IMR-90 (cell line): Measurements from ENCODE around the gene BEX2. TPM values are rescaled to one million over a fixed set of nuclear protein-coding genes. Genes with fewer than 3 reads are reported as not detected.

Experiments
- ATAC-seq: fragments of 200-7000 bp; cut with Tn5 transposase; 2 replicates; pipeline ENCODE4 v1.9.1; 2020; ENCODE audit warnings: low read depth, mild to moderate bottlenecking, moderate library complexity
- BruUV-seq: library from RNA; stranded (reverse); fragments of 400-500 nt; replicated peaks from 2 replicates; lab custom pipeline; 2021; lab: Mats Ljungman, UMichigan
- CTCF ChIA-PET: fragments of 300-600 bp; formaldehyde crosslinking; extraction: SDS; loops from one replicate; lab custom pipeline; 2021; ENCODE audit warnings: antibody characterized with exemption; lab: Yijun Ruan, JAX
- POLR2A ChIA-PET: fragments of 300-600 bp; sonication (Branson Sonifier 250); formaldehyde crosslinking; loops from one replicate; lab custom pipeline; 2022; ENCODE audit warnings: antibody characterized with exemption; ENCODE audit not compliant: unreplicated experiment; lab: Charles Lee
- DNase-seq: peaks from one replicate; pipeline ENCODE4 v3.0.0; 2013
- H2AFZ ChIP-seq: replicated peaks from 2 replicates; pipeline ENCODE3; 2013; ENCODE audit warnings: low read length, mild to moderate bottlenecking; ENCODE audit not compliant: poor library complexity
- H2AK5ac ChIP-seq: 2 replicates; pipeline ENCODE4 v1.6.1; 2013; ENCODE audit warnings: low read depth, low read length, inconsistent platforms
- H2AK9ac ChIP-seq: replicated peaks from 2 replicates; pipeline ENCODE3; 2013; ENCODE audit warnings: mild to moderate bottlenecking, low read depth, low read length, moderate library complexity; ENCODE audit not compliant: poor library complexity
- H2BK120ac ChIP-seq: 2 replicates; pipeline ENCODE4 v1.6.1; 2013; ENCODE audit warnings: low read depth, low read length, inconsistent platforms
- H2BK15ac ChIP-seq: 3 replicates; pipeline ENCODE4 v1.6.1; 2013; ENCODE audit warnings: low read depth, low read length, inconsistent platforms
- H2BK20ac ChIP-seq: 2 replicates; pipeline ENCODE4 v1.6.1; 2013; ENCODE audit warnings: low read depth, mild to moderate bottlenecking, inconsistent platforms, low read length, moderate library complexity
- H2BK5ac ChIP-seq: 2 replicates; pipeline ENCODE4 v1.6.1; 2013; ENCODE audit warnings: mild to moderate bottlenecking, low read depth, low read length, inconsistent platforms; ENCODE audit not compliant: poor library complexity, severe bottlenecking
- H3K14ac ChIP-seq: replicated peaks from 2 replicates; pipeline ENCODE4 v1.6.1; 2013; ENCODE audit warnings: low read depth, low read length, inconsistent platforms
- H3K18ac ChIP-seq: 2 replicates; pipeline ENCODE4 v1.6.1; 2013; ENCODE audit warnings: low read depth, low read length, control low read depth
- H3K23ac ChIP-seq: 2 replicates; pipeline ENCODE4 v1.6.1; 2013; ENCODE audit warnings: low read depth, low read length, inconsistent platforms
- H3K27ac ChIP-seq: 2 replicates; pipeline ENCODE4 v1.5.1; 2013; ENCODE audit warnings: mild to moderate bottlenecking, control low read depth, low read length; ENCODE audit not compliant: insufficient read depth
- H3K27me3 ChIP-seq: 2 replicates; pipeline ENCODE4 v1.6.1; 2013; ENCODE audit warnings: low read length; ENCODE audit not compliant: control insufficient read depth, insufficient read depth
- H3K36me3 ChIP-seq: 2 replicates; pipeline ENCODE4 v1.6.1; 2013; ENCODE audit warnings: low read length, mixed read lengths; ENCODE audit not compliant: control insufficient read depth, insufficient read depth
- H3K4ac ChIP-seq: 2 replicates; pipeline ENCODE4 v1.6.1; 2013; ENCODE audit warnings: low read depth, low read length, inconsistent platforms
- H3K4me1 ChIP-seq: 2 replicates; pipeline ENCODE4 v1.6.1; 2013; ENCODE audit warnings: low read length, mixed read lengths; ENCODE audit not compliant: control insufficient read depth, insufficient read depth
- H3K4me2 ChIP-seq: 2 replicates; pipeline ENCODE4 v1.6.1; 2013; ENCODE audit warnings: low read depth, mild to moderate bottlenecking, control low read depth, low read length, moderate library complexity
- H3K4me3 ChIP-seq: 2 replicates; pipeline ENCODE4 v1.5.1; 2013; ENCODE audit warnings: low read depth, mild to moderate bottlenecking, control low read depth, low read length, moderate library complexity; ENCODE audit not compliant: insufficient read depth
- H3K56ac ChIP-seq: 2 replicates; pipeline ENCODE4 v1.6.1; 2013; ENCODE audit warnings: low read length, inconsistent platforms; ENCODE audit not compliant: insufficient read depth; ENCODE audit errors: extremely low read depth
- H3K79me1 ChIP-seq, 2 experiments: 2 replicates each; pipeline ENCODE4 v1.6.1; 2013; ENCODE audit warnings: low read length in 2 of 2, inconsistent platforms in 1 of 2, low read depth in 1 of 2
- H3K9ac ChIP-seq: 2 replicates; pipeline ENCODE4 v1.6.1; 2013; ENCODE audit warnings: low read depth, low read length, control low read depth
- H3K9me1 ChIP-seq: 2 replicates; pipeline ENCODE4 v1.6.1; 2013; ENCODE audit warnings: low read length, inconsistent platforms; ENCODE audit not compliant: insufficient read depth
- H3K9me3 ChIP-seq: 2 replicates; pipeline ENCODE4 v1.6.1; 2013; ENCODE audit warnings: low read length; ENCODE audit not compliant: control insufficient read depth, insufficient read depth
- H4K20me1 ChIP-seq: 2 replicates; pipeline ENCODE4 v1.6.1; 2013; ENCODE audit warnings: low read length, inconsistent platforms; ENCODE audit not compliant: insufficient read depth
- H4K5ac ChIP-seq: 2 replicates; pipeline ENCODE4 v1.6.1; 2013; ENCODE audit warnings: mild to moderate bottlenecking, low read depth, low read length, control low read depth
- H4K8ac ChIP-seq, 2 experiments: 2 replicates each; pipeline ENCODE4 v1.6.1; 2013; ENCODE audit warnings: low read depth in 2 of 2, low read length in 2 of 2, control low read depth in 1 of 2, inconsistent platforms in 1 of 2
- H4K91ac ChIP-seq: 2 replicates; pipeline ENCODE4 v1.6.1; 2013; ENCODE audit warnings: low read depth, low read length, inconsistent platforms; ENCODE audit not compliant: insufficient read depth
- FOS ChIP-seq: fragments of 150-350 bp; IDR thresholded peaks from 2 replicates; pipeline ENCODE4 v1.6.1; 2016; ENCODE audit warnings: low read depth, low read length
- MXI1 ChIP-seq: IDR thresholded peaks from 2 replicates; pipeline ENCODE4 v1.6.1; 2012; ENCODE audit warnings: low read depth, mild to moderate bottlenecking, low read length, moderate library complexity, borderline replicate concordance
- NFE2L2 ChIP-seq: fragments of 150-350 bp; IDR thresholded peaks from 2 replicates; pipeline ENCODE4 v1.6.1; 2016; ENCODE audit warnings: low read depth, mild to moderate bottlenecking, low read length
- POLR2A ChIP-seq: IDR thresholded peaks from 2 replicates; pipeline ENCODE4 v1.6.1; 2012; ENCODE audit warnings: mild to moderate bottlenecking, low read depth, low read length
- WGBS, 2 experiments: methylation state at CpG; one replicate each; pipeline versions ENCODE4 v1.1.5 to v1.1.7; 2013; ENCODE audit warnings: missing lambda C conversion rate in 2 of 2; ENCODE audit not compliant: insufficient read length in 1 of 2; ENCODE audit errors: extremely low coverage in 2 of 2; 5-methylcytosine and 5-hydroxymethylcytosine counted together
- dilution Hi-C: fragments of 300-500 bp; cut with HindIII; formaldehyde crosslinking; loops from one replicate; pipeline ENCODE4 v1.14.3; 2018; ENCODE audit warnings: low sequenced_read_pairs; ENCODE audit not compliant: unreplicated experiment
- in situ Hi-C: fragments of 300-500 bp; cut with MboI; formaldehyde crosslinking; loops from 3 replicates; pipeline ENCODE4 v1.14.3; 2019; ENCODE audit warnings: low sequenced_read_pairs, inconsistent platforms, mixed read lengths
- intact Hi-C: fragments of 100-400 bp; cut with micrococcal nuclease; formaldehyde crosslinking; loops from 2 replicates; pipeline ENCODE4 v1.10.0; 2022
- polyA plus RNA-seq, 3 experiments: library from polyadenylated mRNA; depleted of rRNA; stranded (reverse); fragments of >200 nt; gene quantifications; 2 replicates each; pipeline ENCODE4 v1.2.3, GENCODE V29; 2012; ENCODE audit warnings: low replicate concordance in 1 of 3
- total RNA-seq: library from RNA; depleted of rRNA; stranded (reverse); fragments of >200 nt; gene quantifications from 2 replicates; pipeline ENCODE4 v1.2.3, GENCODE V29; 2012
- TF ChIP-seq, protein P1 (sequence below): conservative IDR thresholded peaks from 2 replicates; pipeline ENCODE4 v1.5.1; 2012; ENCODE audit warnings: mild to moderate bottlenecking, low read depth, low read length, improper control_type of control experiment
- TF ChIP-seq, protein P2 (sequence below): fragments of 150-350 bp; IDR thresholded peaks from 2 replicates; pipeline ENCODE4 v1.6.1; 2017; ENCODE audit warnings: mild to moderate bottlenecking, antibody characterized with exemption, low read length, low read depth

The BEX2 gene
- total and polyA plus RNA-seq, 2 of the 4 experiments (the other 2 are of a cell fraction), result 0.19 TPM; not detected in 1

DNA sequence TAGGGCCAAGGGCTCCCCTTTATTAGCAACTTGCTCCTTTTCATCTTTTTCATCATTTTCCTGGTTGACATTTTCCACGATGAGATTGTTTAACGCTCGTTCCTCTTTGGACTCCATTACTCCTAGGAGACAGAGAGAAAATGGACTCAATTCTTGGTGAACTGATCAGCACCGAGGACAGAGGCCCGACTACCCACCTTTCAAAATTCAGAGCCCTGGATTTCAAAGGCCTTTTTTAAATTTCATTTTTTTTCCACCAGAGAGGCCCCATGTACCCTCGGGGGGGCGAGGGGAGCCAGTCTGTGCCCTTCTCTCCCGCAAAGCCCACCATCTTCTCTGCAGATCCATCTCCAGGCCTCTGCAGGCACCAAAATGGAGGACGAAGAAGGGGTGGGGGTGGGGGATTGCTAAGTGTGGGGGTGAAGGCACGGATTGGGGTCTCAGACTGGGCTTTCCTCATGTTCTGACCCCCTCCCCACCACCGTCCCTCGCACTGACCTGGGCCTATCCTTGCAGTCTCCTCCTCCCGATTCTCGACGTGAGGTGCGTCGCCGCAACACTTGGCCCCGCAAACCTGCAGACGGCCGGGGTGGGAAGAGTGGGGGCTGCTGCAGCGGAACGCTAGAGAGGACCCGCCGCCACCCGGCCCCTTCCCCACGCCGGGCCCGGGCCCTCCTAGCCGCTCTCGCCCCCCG, 783 bp downstream of the BEX2 start:
- dilution Hi-C loops, result no loop called here

More for the DNA sequence above, 783 bp downstream of the BEX2 start:
- CTCF ChIA-PET, result no interaction called here
- BruUV-seq, result no TSS peak
- Histone ChIP-seq H2BK15ac (no peak overlapping the region), H4K91ac (no peak overlapping the region), H3K4ac (no peak overlapping the region), H2AFZ (peak overlapping the region; percentile 63), H2BK20ac (no peak overlapping the region), H2BK120ac (no peak overlapping the region), H3K18ac (no peak overlapping the region), H3K9ac (no peak overlapping the region), H3K27ac (no peak overlapping the region), H2BK5ac (no peak overlapping the region), H3K14ac (no peak overlapping the region), H3K36me3 (no peaks in the 10 kb centered on the region), H2AK5ac (no peak overlapping the region), H4K5ac (no peak overlapping the region), H3K56ac (no peak overlapping the region), H3K9me1 (no peaks in the 10 kb centered on the region), H3K23ac (no peak overlapping the region), H2AK9ac (no peak overlapping the region), H3K9me3 (peaks cover 2% of the 10 kb centered on the region; the same call in 1 of the 2 replicates), H3K4me3 (no peak overlapping the region), H4K8ac (no peak overlapping the region), H3K79me1 (no peaks in the 10 kb centered on the region), H3K27me3 (peaks cover 15% of the 10 kb centered on the region), H3K4me1 (no peaks in the 10 kb centered on the region), H3K4me2 (no peak overlapping the region), H4K20me1 (no peaks in the 10 kb centered on the region)
- 60% methylated on average over 2 of the region's 32 CpGs; no CpG with 5 or more reads in 1 of the 2 experiments for WGBS, 2 experiments
- TF ChIP-seq POLR2A, result no peak
- no peak for TF ChIP-seq MXI1
- no peak for TF ChIP-seq FOS
- TF ChIP-seq, protein P1, sequence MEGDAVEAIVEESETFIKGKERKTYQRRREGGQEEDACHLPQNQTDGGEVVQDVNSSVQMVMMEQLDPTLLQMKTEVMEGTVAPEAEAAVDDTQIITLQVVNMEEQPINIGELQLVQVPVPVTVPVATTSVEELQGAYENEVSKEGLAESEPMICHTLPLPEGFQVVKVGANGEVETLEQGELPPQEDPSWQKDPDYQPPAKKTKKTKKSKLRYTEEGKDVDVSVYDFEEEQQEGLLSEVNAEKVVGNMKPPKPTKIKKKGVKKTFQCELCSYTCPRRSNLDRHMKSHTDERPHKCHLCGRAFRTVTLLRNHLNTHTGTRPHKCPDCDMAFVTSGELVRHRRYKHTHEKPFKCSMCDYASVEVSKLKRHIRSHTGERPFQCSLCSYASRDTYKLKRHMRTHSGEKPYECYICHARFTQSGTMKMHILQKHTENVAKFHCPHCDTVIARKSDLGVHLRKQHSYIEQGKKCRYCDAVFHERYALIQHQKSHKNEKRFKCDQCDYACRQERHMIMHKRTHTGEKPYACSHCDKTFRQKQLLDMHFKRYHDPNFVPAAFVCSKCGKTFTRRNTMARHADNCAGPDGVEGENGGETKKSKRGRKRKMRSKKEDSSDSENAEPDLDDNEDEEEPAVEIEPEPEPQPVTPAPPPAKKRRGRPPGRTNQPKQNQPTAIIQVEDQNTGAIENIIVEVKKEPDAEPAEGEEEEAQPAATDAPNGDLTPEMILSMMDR, result no peak
- TF ChIP-seq, protein P2, sequence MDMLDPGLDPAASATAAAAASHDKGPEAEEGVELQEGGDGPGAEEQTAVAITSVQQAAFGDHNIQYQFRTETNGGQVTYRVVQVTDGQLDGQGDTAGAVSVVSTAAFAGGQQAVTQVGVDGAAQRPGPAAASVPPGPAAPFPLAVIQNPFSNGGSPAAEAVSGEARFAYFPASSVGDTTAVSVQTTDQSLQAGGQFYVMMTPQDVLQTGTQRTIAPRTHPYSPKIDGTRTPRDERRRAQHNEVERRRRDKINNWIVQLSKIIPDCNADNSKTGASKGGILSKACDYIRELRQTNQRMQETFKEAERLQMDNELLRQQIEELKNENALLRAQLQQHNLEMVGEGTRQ, result no peak
- TF ChIP-seq NFE2L2, result no peak
- POLR2A ChIA-PET, result no interaction called here
- intact Hi-C loops (no loop called here), in situ Hi-C loops (no loop called here)
- DNase-seq (no peak), ATAC-seq (no peak)
